HG02571 (cell line): Measurements from ENCODE around the gene SORL1.

Experiments
- ATAC-seq: cut with Tn5 transposase; IDR thresholded peaks from one replicate; pipeline ENCODE4 v1.9.1; 2021; ENCODE audit warnings: mild to moderate bottlenecking, moderate library complexity; ENCODE audit not compliant: unreplicated experiment

Gene SORL1

GRCh38 chr11:121524233-121524631 lies 72.1 kb downstream of the SORL1 start:
- no peak for ATAC-seq

GRCh38 chr11:121525376-121525775 lies 73.3 kb downstream of the SORL1 start:
- no peak for ATAC-seq

- no peak for ATAC-seq
These were observed 78.1 kb downstream of the SORL1 start for GRCh38 chr11:121530257-121530656.

GRCh38 chr11:121533601-121534000 lies 81.5 kb downstream of the SORL1 start:
- no peak for ATAC-seq

- ATAC-seq, result no peak
These were observed 82.3 kb downstream of the SORL1 start for GRCh38 chr11:121534131-121535093.

- no peak for ATAC-seq
These were observed 83.1 kb downstream of the SORL1 start for GRCh38 chr11:121535129-121535796.

- no peak for ATAC-seq
These were observed 84.0 kb downstream of the SORL1 start for GRCh38 chr11:121536126-121536525.

- no peak for ATAC-seq
These were observed 85.9 kb downstream of the SORL1 start for GRCh38 chr11:121538054-121538453.

- no peak for ATAC-seq
These were observed 86.9 kb downstream of the SORL1 start for GRCh38 chr11:121539000-121539399.

GRCh38 chr11:121540627-121541026 lies 88.5 kb downstream of the SORL1 start:
- ATAC-seq, result no peak

GRCh38 chr11:121543836-121544380 lies 91.8 kb downstream of the SORL1 start:
- ATAC-seq, result no peak

GRCh38 chr11:121544956-121545355 lies 92.8 kb downstream of the SORL1 start:
- ATAC-seq, result no peak

- ATAC-seq, result no peak
These were observed 95.5 kb downstream of the SORL1 start for GRCh38 chr11:121547574-121547973.

GRCh38 chr11:121550247-121551030 lies 98.3 kb downstream of the SORL1 start:
- ATAC-seq, result no peak

- no peak for ATAC-seq
These were observed 99.3 kb downstream of the SORL1 start for GRCh38 chr11:121551463-121551862.

GRCh38 chr11:121552154-121552553 lies 100.0 kb downstream of the SORL1 start:
- no peak for ATAC-seq

GRCh38 chr11:121552644-121553043 lies 100.5 kb downstream of the SORL1 start:
- no peak for ATAC-seq

- ATAC-seq, result no peak
These were observed 101.3 kb downstream of the SORL1 start for GRCh38 chr11:121553389-121553788.

GRCh38 chr11:121553806-121554205 lies 101.7 kb downstream of the SORL1 start:
- ATAC-seq, result no peak

- no peak for ATAC-seq
These were observed 102.4 kb downstream of the SORL1 start for GRCh38 chr11:121554552-121554951.

- ATAC-seq, result no peak
These were observed 103.0 kb downstream of the SORL1 start for GRCh38 chr11:121555121-121555520.
